Erythroblast (primary cell): ENCODE data around the gene RNF150.

Experiments used
- GATA1 ChIP-seq: IDR thresholded peaks from 2 replicates; pipeline ENCODE4 v1.6.1; 2011; ENCODE audit warnings: low read depth, mild to moderate bottlenecking, control low read depth, low read length, moderate library complexity
- POLR2A ChIP-seq: IDR thresholded peaks from 2 replicates; pipeline ENCODE4 v1.6.1; 2011; ENCODE audit warnings: mild to moderate bottlenecking, low read length

GRCh38 chr4:141126769-141127168 lies 6.5 kb downstream of the RNF150 start:
- no peak for TF ChIP-seq POLR2A
- no peak for TF ChIP-seq GATA1
